Measurements from ENCODE around the gene OGFOD3.
"Not testable (repeated sequence)": the region's sequence is repeated elsewhere in the genome, so short reads cannot be mapped to it uniquely, and the experiment has no call there.

Gene OGFOD3

GRCh38 chr17:82386255-82386831, 32.0 kb downstream of the OGFOD3 start:
- DNase-seq: no peak

- no peak for DNase-seq
Measured at GRCh38 chr17:82385559-82386254, 32.7 kb downstream of the OGFOD3 start.

- no peak for DNase-seq
Measured at GRCh38 chr17:82384730-82385481, 33.5 kb downstream of the OGFOD3 start.

- DNase-seq: no peak
Measured at GRCh38 chr17:82384051-82384729, 34.2 kb downstream of the OGFOD3 start.

GRCh38 chr17:82383411-82383810, 35.0 kb downstream of the OGFOD3 start:
- no peak for DNase-seq

- no peak for DNase-seq
Measured at GRCh38 chr17:82382933-82383255, 35.5 kb downstream of the OGFOD3 start.

GRCh38 chr17:82382220-82382932, 36.0 kb downstream of the OGFOD3 start:
- not testable (repeated sequence) for DNase-seq

- not testable (repeated sequence) for DNase-seq
Measured at GRCh38 chr17:82381703-82382009, 36.7 kb downstream of the OGFOD3 start.

- no peak for DNase-seq
Measured at GRCh38 chr17:82380860-82381702, 37.3 kb downstream of the OGFOD3 start.

GRCh38 chr17:82378741-82379021, 39.7 kb downstream of the OGFOD3 start:
- DNase-seq: no peak

- DNase-seq: no peak
Measured at GRCh38 chr17:82377924-82378740, 40.3 kb downstream of the OGFOD3 start.

GRCh38 chr17:82377294-82377693, 41.1 kb downstream of the OGFOD3 start:
- not testable (repeated sequence) for DNase-seq

GRCh38 chr17:82376042-82376730, 42.2 kb downstream of the OGFOD3 start:
- no peak for DNase-seq

GRCh38 chr17:82375359-82376041, 42.9 kb downstream of the OGFOD3 start:
- no peak for DNase-seq

- DNase-seq: no peak
Measured at GRCh38 chr17:82374626-82375331, 43.6 kb downstream of the OGFOD3 start.

- no peak for DNase-seq
Measured at GRCh38 chr17:82373731-82374625, 44.4 kb downstream of the OGFOD3 start.

- DNase-seq: not testable (repeated sequence)
Measured at GRCh38 chr17:82373072-82373452, 45.3 kb downstream of the OGFOD3 start.

- no peak for DNase-seq
Measured at GRCh38 chr17:82372249-82373071, 45.9 kb downstream of the OGFOD3 start.

All from activated CD4-positive, alpha-beta T cell treated with anti-CD3 and anti-CD28 coated beads, Interleukin-2, amount 50 U/mL, for 48 hours (primary cell).